ENCODE data around the gene MCTP1.
A peak's percentile ranks its signal among the peaks of the same experiment; 100 is the strongest.
"Not testable (repeated sequence)": the region's sequence is repeated elsewhere in the genome, so short reads cannot be mapped to it uniquely, and the experiment has no call there.

Gene MCTP1

GRCh38 chr5:94870511-94871183 is 414.2 kb downstream of the MCTP1 start:
- no peak for DNase-seq (ENCODE audit: low spot score)

DNA sequence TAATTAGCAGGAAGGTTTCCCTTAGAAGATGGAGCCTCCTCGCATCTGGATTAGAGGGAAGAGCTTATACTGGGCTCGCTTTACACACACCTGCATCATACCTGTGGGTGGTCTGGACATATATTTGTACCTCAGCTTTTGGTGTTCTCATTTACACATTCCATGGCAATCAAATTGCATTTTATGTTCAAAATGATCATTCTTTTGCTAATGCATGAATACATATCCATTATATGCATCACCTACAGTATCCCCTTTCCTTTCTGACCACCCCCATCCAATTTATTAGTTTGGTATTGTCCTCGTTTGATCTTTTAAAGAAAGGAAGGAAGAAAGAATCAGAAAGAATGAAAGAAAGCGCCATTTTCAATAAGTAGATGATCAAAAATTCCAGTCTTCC is 415.0 kb downstream of the MCTP1 start:
- no peak for DNase-seq (ENCODE audit: low spot score)

DNA sequence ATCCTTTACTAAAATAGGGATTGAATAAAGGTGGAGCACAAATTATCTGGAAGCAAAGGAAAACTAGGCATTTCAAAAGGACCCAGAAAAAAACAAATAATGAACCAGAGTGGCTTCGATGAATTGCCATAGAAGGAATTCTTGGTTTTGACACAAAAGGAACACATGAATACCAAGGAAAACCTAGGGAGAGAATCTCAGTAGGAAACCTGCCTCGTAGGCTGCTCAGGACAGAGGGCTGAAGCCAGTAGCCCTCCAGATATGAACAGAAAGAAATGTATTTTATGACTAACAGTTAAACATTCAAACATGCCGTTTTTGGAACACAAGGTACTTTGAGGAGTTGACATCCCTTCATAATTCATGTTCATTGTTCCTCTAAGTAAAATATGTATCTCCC is 420.9 kb downstream of the MCTP1 start:
- DNase-seq (ENCODE audit: low spot score), result no peak

DNA sequence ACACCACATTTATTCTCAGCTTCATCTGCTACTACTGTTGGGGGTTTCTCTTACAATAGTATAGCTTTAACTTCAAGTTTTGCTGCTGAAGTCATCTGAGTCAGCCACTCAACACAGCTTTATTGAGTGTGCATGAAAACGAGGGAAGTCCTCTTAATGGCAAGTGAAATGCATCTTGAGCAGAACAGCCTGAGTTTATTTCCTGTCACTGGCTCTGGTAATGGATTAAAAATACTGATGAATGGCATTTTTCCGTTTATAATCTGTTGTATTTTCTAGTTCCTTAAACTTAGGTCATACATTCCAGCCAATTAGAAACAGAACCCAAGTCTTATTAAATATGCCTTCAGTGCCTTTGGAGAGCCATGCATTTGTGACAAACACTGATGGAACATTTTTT is 427.8 kb downstream of the MCTP1 start:
- DNase-seq (ENCODE audit: low spot score), result no peak

GRCh38 chr5:94856257-94856800 is 428.6 kb downstream of the MCTP1 start:
- DNase-seq (ENCODE audit: low spot score), result no peak

DNA sequence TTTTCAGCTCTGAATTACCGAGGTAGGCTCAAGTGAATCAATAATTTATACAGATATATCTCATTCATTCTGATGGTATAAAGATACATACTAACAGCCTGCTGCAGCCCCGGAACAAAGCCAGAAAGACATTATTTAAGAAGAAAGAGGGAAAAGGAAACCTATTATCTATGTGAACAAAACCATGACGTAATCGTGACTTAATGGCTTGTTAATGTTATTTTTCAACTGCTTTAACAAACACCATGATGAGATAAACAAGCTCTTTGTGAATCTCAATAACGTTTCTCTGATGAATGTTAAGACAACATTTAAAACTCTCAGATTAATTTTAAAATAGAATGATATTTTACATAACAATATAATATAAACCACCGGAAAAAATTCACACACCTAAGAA is 429.4 kb downstream of the MCTP1 start:
- no peak for DNase-seq (ENCODE audit: low spot score)

DNA sequence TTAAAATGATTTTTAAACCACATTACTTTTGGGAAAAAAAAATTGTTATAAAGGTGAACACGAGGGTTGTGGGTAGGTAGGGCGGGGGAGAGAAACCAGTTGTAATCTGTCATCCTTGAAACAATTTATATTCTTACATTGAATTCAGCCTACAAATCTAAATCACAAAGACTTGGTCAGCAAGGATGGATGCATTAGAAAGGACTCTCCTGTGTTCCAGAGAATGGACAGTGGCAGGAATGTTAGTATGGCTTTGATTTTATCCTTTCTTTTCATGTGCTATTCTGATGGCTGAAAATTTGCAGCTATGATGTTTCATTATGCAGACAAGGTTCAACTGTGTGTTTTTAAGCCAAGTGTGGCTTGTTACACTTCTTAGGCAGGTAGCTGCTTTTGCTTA is 431.8 kb downstream of the MCTP1 start:
- DNase-seq (ENCODE audit: low spot score), result no peak

DNA sequence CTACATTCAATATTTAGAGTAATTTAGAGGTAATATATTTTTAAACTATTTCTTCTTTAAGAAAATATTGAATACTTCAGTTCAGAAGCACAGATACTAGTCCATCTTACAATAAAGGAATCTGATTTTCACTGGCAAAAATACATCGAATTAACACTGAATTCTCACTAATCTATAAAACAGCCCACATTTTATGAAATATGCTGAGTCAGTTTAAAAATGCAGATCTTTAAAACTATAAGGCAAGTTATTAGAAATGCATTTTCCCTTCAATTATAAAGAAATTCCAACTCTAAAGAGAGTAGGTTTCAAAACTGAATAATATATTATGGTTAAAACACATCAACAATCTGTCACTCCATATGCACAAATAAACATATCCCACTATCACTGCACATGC is 433.9 kb downstream of the MCTP1 start:
- no peak for DNase-seq (ENCODE audit: low spot score)

DNA sequence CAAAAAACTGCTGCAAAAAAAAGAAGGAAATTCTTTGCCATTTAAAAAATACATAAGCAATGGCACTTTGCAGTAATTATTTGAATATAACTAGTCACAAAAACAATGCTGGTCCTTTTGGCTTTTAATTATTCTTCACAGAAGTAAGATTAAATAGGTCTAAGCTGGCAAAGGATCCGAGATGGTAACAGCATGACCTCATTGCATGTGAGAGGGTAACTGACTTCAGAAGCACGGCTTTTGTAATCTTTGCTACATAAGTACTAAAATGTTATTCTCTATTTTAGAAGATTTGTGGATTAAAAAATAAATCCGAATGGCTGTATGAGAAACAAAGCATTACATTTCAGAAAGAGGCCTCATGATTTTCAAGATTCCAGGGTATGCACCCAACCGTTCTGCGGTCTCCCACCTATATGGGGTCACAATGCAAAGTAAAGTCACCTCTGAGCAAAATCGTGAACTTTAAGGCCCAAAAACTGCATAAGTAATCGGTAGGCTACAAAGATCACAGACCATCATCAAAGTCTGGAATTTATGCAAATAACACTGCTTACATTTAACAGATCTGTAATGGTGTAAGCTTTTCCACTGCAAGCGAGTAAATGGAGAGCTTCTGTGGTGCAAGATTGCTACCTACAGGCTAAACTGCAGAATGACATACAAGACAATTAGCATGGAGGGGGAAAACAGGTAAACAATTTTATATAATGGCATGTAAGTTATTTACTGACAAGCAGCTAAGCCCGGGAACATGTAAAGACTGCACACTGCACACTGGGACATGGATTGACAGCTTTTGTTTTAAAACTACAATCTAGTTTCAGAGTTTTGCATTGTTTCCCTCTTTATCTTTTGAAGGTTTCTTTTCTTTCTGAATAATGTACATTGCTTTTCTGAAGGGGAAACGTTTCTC is 434.8 kb downstream of the MCTP1 start:
- DNase-seq (ENCODE audit: low spot score), result peak; percentile 51

GRCh38 chr5:94849324-94849723 is 435.6 kb downstream of the MCTP1 start:
- no peak for DNase-seq (ENCODE audit: low spot score)

- DNase-seq (ENCODE audit: low spot score), result no peak
Observed at GRCh38 chr5:94847726-94848125, 437.2 kb downstream of the MCTP1 start.

DNA sequence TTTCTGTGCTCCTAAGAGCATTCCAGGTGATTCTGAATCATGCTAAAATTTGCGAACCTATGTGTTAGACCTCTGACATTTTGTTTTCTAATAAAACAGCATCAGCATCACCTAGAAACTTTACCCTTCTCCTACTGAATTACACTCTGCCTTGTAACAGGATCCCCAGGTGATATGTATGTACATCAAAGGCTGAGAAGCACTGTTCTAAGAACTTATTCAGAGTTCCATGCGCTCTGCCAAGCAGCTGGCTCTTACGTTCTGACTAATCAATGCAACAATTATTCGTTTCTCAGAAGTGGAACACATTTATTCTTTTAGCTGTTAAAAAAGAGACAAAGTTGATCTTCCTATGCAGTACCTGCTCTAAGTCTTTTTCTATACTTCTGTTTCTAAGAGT is 437.9 kb downstream of the MCTP1 start:
- DNase-seq (ENCODE audit: low spot score), result no peak

DNA sequence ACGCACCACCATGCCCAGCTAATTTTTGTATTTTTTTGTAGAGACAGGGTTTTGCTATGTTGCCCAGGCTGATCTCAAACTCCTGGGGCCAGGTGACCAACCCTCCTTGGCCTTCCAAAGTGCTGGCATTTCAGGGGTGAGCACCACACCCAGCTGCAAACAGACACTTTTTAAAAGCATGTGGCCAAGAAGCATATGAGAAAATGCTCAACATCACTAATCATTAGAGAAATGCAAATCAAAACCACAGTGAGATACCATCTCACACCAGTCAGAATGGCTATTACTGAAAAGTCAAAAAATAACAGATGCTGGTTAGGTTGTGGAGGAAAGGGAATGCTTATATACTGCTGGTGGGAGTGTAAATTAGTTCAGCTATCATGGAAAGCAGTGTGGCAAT is 439.2 kb downstream of the MCTP1 start:
- DNase-seq (ENCODE audit: low spot score), result not testable (repeated sequence)

DNA sequence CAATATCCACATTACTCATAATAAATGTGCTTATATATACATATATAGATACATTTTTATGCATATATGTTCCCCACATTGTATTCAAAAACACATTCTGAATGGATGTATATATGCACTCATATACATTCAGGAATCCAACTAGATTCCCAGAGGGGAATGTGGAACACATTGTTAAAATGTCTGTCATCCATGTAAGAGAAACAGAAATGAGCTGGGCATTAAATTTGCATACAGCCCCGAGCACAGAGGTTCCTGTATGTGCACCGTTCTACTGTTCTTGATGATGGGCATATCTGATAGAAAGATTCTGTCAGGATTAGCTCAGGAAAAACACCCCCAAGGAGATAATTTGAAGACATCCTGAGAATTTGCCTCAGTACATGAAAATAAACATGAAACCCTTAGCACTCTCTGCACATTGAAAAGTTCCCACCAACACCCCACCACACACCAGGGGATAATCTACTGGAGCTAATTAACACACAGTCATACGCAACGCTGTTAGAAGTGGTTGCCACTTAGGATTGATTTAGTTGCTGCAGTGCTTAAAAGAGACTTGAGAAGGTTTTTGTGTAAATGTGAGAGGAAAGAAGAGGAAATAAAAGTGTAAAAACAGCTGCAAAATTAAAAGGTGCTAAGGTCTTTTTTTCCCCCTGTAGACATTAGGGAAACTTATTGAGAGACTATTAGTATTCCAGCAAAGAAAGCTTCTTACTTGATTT is 443.1 kb downstream of the MCTP1 start:
- no peak for DNase-seq (ENCODE audit: low spot score)

DNA sequence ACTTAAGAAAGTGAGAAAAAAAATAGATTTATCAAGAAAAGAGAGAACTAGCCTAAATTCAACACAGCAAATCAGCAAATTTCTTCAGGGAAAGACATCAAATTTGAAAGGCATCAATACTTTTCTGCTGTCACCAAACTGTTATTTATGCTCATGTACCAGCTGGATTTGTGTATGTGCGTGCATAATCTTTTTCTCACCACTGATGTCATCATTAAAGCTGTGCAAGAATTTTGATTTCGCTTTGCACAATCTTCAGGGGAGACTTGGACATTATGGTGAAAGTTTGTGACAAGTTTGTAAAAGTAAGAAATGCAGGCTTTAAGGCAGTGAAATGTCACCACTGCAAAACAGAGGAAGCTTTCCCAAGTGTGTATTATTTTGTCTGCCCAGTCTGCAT is 451.0 kb downstream of the MCTP1 start:
- DNase-seq (ENCODE audit: low spot score), result no peak

DNA sequence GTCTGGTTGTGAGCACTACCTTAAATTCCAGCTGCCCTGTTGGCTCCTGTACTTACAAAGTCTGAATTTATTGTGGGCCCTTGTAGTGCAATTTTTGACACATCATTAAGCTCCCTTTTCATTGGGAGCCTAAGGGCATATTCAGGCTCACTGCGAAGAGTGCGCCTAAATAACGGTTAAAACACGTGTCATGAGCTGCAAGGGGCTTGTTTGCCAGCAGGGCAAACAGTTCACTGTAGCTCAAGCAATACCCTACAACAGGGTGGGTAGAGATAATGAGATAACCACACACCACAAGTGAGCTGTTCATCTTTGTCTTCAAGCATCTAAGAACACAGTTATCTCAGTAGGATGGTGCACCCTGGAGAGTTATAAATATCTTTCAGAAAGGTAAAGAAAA is 452.2 kb downstream of the MCTP1 start:
- no peak for DNase-seq (ENCODE audit: low spot score)

- peak; percentile 6 for DNase-seq (ENCODE audit: low spot score)
Observed at GRCh38 chr5:94830520-94830919, 454.4 kb downstream of the MCTP1 start.

GRCh38 chr5:94828222-94828621 is 456.7 kb downstream of the MCTP1 start:
- not testable (repeated sequence) for DNase-seq (ENCODE audit: low spot score)

- DNase-seq (ENCODE audit: low spot score), result no peak
Observed at GRCh38 chr5:94820488-94820887, 464.4 kb downstream of the MCTP1 start.

DNA sequence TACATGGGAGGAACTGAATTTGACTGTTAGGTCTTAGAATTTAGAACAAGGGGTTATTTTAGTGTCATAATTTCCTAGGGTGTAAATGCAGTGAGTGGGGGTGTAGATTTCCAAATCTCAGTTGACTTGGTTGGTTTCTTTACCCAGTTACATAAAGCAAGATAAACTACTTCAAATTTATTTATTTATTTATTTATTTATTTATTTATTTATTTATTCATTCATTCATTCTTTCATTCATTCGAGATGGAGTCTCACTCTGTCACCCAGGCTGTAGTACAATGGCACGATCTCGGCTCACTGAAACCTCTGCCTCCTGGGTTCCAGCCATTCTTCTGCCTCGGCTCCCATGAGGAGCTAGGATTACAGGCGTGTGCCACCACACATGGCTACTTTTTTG is 466.0 kb downstream of the MCTP1 start:
- no peak for DNase-seq (ENCODE audit: low spot score)

- no peak for DNase-seq (ENCODE audit: low spot score)
Observed at GRCh38 chr5:94815313-94816039, 469.4 kb downstream of the MCTP1 start.

DNA sequence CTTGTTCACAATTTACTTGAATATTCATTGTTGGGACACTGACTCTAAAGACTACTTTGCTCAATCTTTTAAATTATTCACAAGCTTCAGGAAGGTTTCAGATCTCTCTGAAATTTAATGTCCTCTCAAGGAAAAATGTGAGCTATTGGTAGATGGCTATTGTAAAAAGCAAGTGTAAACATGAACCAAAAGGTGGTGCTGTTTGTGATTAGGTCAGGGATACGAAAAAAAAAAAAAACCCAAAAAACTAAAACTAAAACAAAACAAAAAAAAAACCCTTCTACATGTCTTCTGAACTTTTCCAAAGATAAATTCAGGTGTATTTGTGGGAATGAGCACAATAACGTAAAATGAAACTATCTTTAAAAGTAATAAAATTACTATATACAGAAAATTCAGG is 472.7 kb downstream of the MCTP1 start:
- DNase-seq (ENCODE audit: low spot score), result no peak
